Measurements from ENCODE around the gene SLC6A7.

The SLC6A7 gene

GRCh38 chr5:150195736-150196485, 6.0 kb downstream of the SLC6A7 start:
- Histone ChIP-seq H3K27me3 (ENCODE audit: insufficient read depth, low read length) (peaks cover 51% of the 10 kb centered on the region), H3K4me3 (ENCODE audit: low read depth, low read length) (no peak overlapping the region), H3K4me1 (ENCODE audit: control insufficient read depth, insufficient read depth, low read length, unreplicated experiment) (no peaks in the 10 kb centered on the region), H3K36me3 (ENCODE audit: insufficient read depth, low read length) (no peaks in the 10 kb centered on the region), H2AFZ (ENCODE audit: low read length, unreplicated experiment) (no peak overlapping the region), H3K27ac (ENCODE audit: low read depth, low read length) (no peak overlapping the region), H3K79me2 (ENCODE audit: control insufficient read depth, insufficient read depth, low read length, unreplicated experiment) (no peaks in the 10 kb centered on the region)

GRCh38 chr5:150196514-150196913, 6.7 kb downstream of the SLC6A7 start:
- Histone ChIP-seq H3K27ac (ENCODE audit: low read depth, low read length) (no peak overlapping the region), H3K36me3 (ENCODE audit: insufficient read depth, low read length) (no peaks in the 10 kb centered on the region), H3K4me1 (ENCODE audit: control insufficient read depth, insufficient read depth, low read length, unreplicated experiment) (no peaks in the 10 kb centered on the region), H3K27me3 (ENCODE audit: insufficient read depth, low read length) (peaks cover 48% of the 10 kb centered on the region), H3K4me3 (ENCODE audit: low read depth, low read length) (no peak overlapping the region), H2AFZ (ENCODE audit: low read length, unreplicated experiment) (no peak overlapping the region), H3K79me2 (ENCODE audit: control insufficient read depth, insufficient read depth, low read length, unreplicated experiment) (no peaks in the 10 kb centered on the region)

GRCh38 chr5:150196986-150197385, 7.1 kb downstream of the SLC6A7 start:
- Histone ChIP-seq H3K36me3 (ENCODE audit: insufficient read depth, low read length) (no peaks in the 10 kb centered on the region), H2AFZ (ENCODE audit: low read length, unreplicated experiment) (no peak overlapping the region), H3K79me2 (ENCODE audit: control insufficient read depth, insufficient read depth, low read length, unreplicated experiment) (no peaks in the 10 kb centered on the region), H3K27ac (ENCODE audit: low read depth, low read length) (no peak overlapping the region), H3K4me3 (ENCODE audit: low read depth, low read length) (no peak overlapping the region), H3K4me1 (ENCODE audit: control insufficient read depth, insufficient read depth, low read length, unreplicated experiment) (no peaks in the 10 kb centered on the region), H3K27me3 (ENCODE audit: insufficient read depth, low read length) (peaks cover 47% of the 10 kb centered on the region)

- H3K36me3 ChIP-seq (ENCODE audit: insufficient read depth, low read length), result no peaks in the 10 kb centered on the region
- no peaks in the 10 kb centered on the region for H3K4me1 ChIP-seq (ENCODE audit: control insufficient read depth, insufficient read depth, low read length, unreplicated experiment)
- H2AFZ ChIP-seq (ENCODE audit: low read length, unreplicated experiment), result no peak overlapping the region
- H3K4me3 ChIP-seq (ENCODE audit: low read depth, low read length), result no peak overlapping the region
- H3K27me3 ChIP-seq (ENCODE audit: insufficient read depth, low read length), result peaks cover 42% of the 10 kb centered on the region
- no peak overlapping the region for H3K27ac ChIP-seq (ENCODE audit: low read depth, low read length)
- H3K79me2 ChIP-seq (ENCODE audit: control insufficient read depth, insufficient read depth, low read length, unreplicated experiment), result no peaks in the 10 kb centered on the region
Observed at GRCh38 chr5:150197476-150197875, 7.6 kb downstream of the SLC6A7 start.

GRCh38 chr5:150202501-150202900, 12.6 kb downstream of the SLC6A7 start:
- Histone ChIP-seq H3K79me2 (ENCODE audit: control insufficient read depth, insufficient read depth, low read length, unreplicated experiment) (no peaks in the 10 kb centered on the region), H2AFZ (ENCODE audit: low read length, unreplicated experiment) (no peak overlapping the region), H3K27me3 (ENCODE audit: insufficient read depth, low read length) (peaks cover 23% of the 10 kb centered on the region), H3K36me3 (ENCODE audit: insufficient read depth, low read length) (no peaks in the 10 kb centered on the region), H3K4me3 (ENCODE audit: low read depth, low read length) (no peak overlapping the region), H3K4me1 (ENCODE audit: control insufficient read depth, insufficient read depth, low read length, unreplicated experiment) (no peaks in the 10 kb centered on the region), H3K27ac (ENCODE audit: low read depth, low read length) (no peak overlapping the region)

- no peak overlapping the region for H3K27ac ChIP-seq (ENCODE audit: low read depth, low read length)
- H2AFZ ChIP-seq (ENCODE audit: low read length, unreplicated experiment), result no peak overlapping the region
- H3K79me2 ChIP-seq (ENCODE audit: control insufficient read depth, insufficient read depth, low read length, unreplicated experiment), result no peaks in the 10 kb centered on the region
- H3K27me3 ChIP-seq (ENCODE audit: insufficient read depth, low read length), result peaks cover 8% of the 10 kb centered on the region
- no peak overlapping the region for H3K4me3 ChIP-seq (ENCODE audit: low read depth, low read length)
- H3K4me1 ChIP-seq (ENCODE audit: control insufficient read depth, insufficient read depth, low read length, unreplicated experiment), result peaks cover 7% of the 10 kb centered on the region
- H3K36me3 ChIP-seq (ENCODE audit: insufficient read depth, low read length), result no peaks in the 10 kb centered on the region
Observed at GRCh38 chr5:150203832-150204589, 14.1 kb downstream of the SLC6A7 start.

- Histone ChIP-seq H3K27ac (ENCODE audit: low read depth, low read length) (no peak overlapping the region), H3K4me3 (ENCODE audit: low read depth, low read length) (no peak overlapping the region), H3K36me3 (ENCODE audit: insufficient read depth, low read length) (no peaks in the 10 kb centered on the region), H3K27me3 (ENCODE audit: insufficient read depth, low read length) (peaks cover 4% of the 10 kb centered on the region), H3K79me2 (ENCODE audit: control insufficient read depth, insufficient read depth, low read length, unreplicated experiment) (no peaks in the 10 kb centered on the region), H2AFZ (ENCODE audit: low read length, unreplicated experiment) (no peak overlapping the region), H3K4me1 (ENCODE audit: control insufficient read depth, insufficient read depth, low read length, unreplicated experiment) (peaks cover 12% of the 10 kb centered on the region)
Observed at GRCh38 chr5:150204590-150204960, 14.7 kb downstream of the SLC6A7 start.

GRCh38 chr5:150206098-150206778, 16.4 kb downstream of the SLC6A7 start:
- H2AFZ ChIP-seq (ENCODE audit: low read length, unreplicated experiment), result no peak overlapping the region
- H3K4me1 ChIP-seq (ENCODE audit: control insufficient read depth, insufficient read depth, low read length, unreplicated experiment), result peaks cover 12% of the 10 kb centered on the region
- no peak overlapping the region for H3K4me3 ChIP-seq (ENCODE audit: low read depth, low read length)
- H3K36me3 ChIP-seq (ENCODE audit: insufficient read depth, low read length), result no peaks in the 10 kb centered on the region
- no peak overlapping the region for H3K27ac ChIP-seq (ENCODE audit: low read depth, low read length)
- H3K27me3 ChIP-seq (ENCODE audit: insufficient read depth, low read length), result no peaks in the 10 kb centered on the region
- H3K79me2 ChIP-seq (ENCODE audit: control insufficient read depth, insufficient read depth, low read length, unreplicated experiment), result no peaks in the 10 kb centered on the region

- H3K4me1 ChIP-seq (ENCODE audit: control insufficient read depth, insufficient read depth, low read length, unreplicated experiment), result peaks cover 12% of the 10 kb centered on the region
- no peaks in the 10 kb centered on the region for H3K79me2 ChIP-seq (ENCODE audit: control insufficient read depth, insufficient read depth, low read length, unreplicated experiment)
- H3K27ac ChIP-seq (ENCODE audit: low read depth, low read length), result no peak overlapping the region
- no peak overlapping the region for H3K4me3 ChIP-seq (ENCODE audit: low read depth, low read length)
- H2AFZ ChIP-seq (ENCODE audit: low read length, unreplicated experiment), result no peak overlapping the region
- no peaks in the 10 kb centered on the region for H3K36me3 ChIP-seq (ENCODE audit: insufficient read depth, low read length)
- H3K27me3 ChIP-seq (ENCODE audit: insufficient read depth, low read length), result no peaks in the 10 kb centered on the region
Observed at GRCh38 chr5:150206779-150207115, 16.9 kb downstream of the SLC6A7 start.

GRCh38 chr5:150208187-150209098, 18.6 kb downstream of the SLC6A7 start:
- Histone ChIP-seq H3K27ac (ENCODE audit: low read depth, low read length) (peak overlapping the region; percentile 2; the same call in 1 of the 2 replicates), H3K36me3 (ENCODE audit: insufficient read depth, low read length) (no peaks in the 10 kb centered on the region), H2AFZ (ENCODE audit: low read length, unreplicated experiment) (no peak overlapping the region), H3K4me1 (ENCODE audit: control insufficient read depth, insufficient read depth, low read length, unreplicated experiment) (peaks cover 12% of the 10 kb centered on the region), H3K27me3 (ENCODE audit: insufficient read depth, low read length) (no peaks in the 10 kb centered on the region), H3K79me2 (ENCODE audit: control insufficient read depth, insufficient read depth, low read length, unreplicated experiment) (no peaks in the 10 kb centered on the region), H3K4me3 (ENCODE audit: low read depth, low read length) (no peak overlapping the region)
